ENCODE measurements around the gene FMO4. TPM values are rescaled to one million over a fixed set of nuclear protein-coding genes. Genes with fewer than 3 reads are reported as not detected.
"Not testable (repeated sequence)": the region's sequence is repeated elsewhere in the genome, so short reads cannot be mapped to it uniquely, and the experiment has no call there.

The FMO4 gene
- total RNA-seq, 1 experiment from 2014 or later: 0.98 TPM

DNA sequence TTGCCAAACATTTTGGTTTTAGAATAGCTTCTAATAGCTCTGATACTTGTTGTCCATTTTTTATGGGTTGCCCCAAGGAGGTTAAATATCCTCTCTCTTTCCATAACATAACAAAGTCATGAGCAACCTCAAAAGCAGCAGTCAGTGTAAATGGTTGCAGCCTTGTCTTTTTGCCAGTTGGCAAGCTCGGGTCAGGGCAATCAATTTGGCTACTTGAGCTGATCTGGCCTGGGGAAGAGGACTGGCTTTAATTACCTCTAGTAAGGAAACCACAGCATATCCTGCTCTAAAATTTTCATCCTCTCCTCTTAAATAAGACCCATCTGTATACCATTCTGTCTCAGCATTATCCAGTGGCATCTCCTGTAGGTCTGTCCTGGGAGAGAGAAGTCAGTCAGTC, 21.2 kb upstream of the FMO4 start:
- Histone ChIP-seq H2AFZ (ENCODE audit: low read length) (no peak overlapping the region), H3K4me1 (ENCODE audit: insufficient read depth, low read length) (no peaks in the 10 kb centered on the region), H3K36me3 (ENCODE audit: low read depth, low read length) (no peaks in the 10 kb centered on the region), H3K27ac (ENCODE audit: low read length) (no peak overlapping the region), H3K79me2 (ENCODE audit: low read length) (no peaks in the 10 kb centered on the region), H3K4me2 (ENCODE audit: low read length) (no peak overlapping the region), H3K9me2 (replicated peaks; ENCODE audit: low read length) (no peaks in the 10 kb centered on the region), H3F3A (ENCODE audit: low read length, unreplicated experiment) (no peaks in the 10 kb centered on the region), H4K20me1 (ENCODE audit: low read length) (no peaks in the 10 kb centered on the region), H3K4me3 (ENCODE audit: low read length) (no peak overlapping the region), H3K27me3 (ENCODE audit: low read length) (peaks cover 79% of the 10 kb centered on the region), H3K9ac (ENCODE audit: low read length) (no peak overlapping the region), H3K9me3 (ENCODE audit: low read length) (no peaks in the 10 kb centered on the region)
- ChIA-PET POLR2A (ENCODE audit: unreplicated experiment) (no interaction called here), CTCF (no interaction called here)
- DNase-seq (no peak), ATAC-seq (no peak)
- TF ChIP-seq EZH2phosphoT487 (IDR thresholded peaks at IDR 0.05; ENCODE audit: borderline replicate concordance, low read length): no peak
- TF ChIP-seq, protein P1, sequence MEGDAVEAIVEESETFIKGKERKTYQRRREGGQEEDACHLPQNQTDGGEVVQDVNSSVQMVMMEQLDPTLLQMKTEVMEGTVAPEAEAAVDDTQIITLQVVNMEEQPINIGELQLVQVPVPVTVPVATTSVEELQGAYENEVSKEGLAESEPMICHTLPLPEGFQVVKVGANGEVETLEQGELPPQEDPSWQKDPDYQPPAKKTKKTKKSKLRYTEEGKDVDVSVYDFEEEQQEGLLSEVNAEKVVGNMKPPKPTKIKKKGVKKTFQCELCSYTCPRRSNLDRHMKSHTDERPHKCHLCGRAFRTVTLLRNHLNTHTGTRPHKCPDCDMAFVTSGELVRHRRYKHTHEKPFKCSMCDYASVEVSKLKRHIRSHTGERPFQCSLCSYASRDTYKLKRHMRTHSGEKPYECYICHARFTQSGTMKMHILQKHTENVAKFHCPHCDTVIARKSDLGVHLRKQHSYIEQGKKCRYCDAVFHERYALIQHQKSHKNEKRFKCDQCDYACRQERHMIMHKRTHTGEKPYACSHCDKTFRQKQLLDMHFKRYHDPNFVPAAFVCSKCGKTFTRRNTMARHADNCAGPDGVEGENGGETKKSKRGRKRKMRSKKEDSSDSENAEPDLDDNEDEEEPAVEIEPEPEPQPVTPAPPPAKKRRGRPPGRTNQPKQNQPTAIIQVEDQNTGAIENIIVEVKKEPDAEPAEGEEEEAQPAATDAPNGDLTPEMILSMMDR (conservative IDR thresholded peaks at IDR 0.05; ENCODE audit: low read depth, low read length): no peak
- TF ChIP-seq EZH2 (IDR thresholded peaks at IDR 0.05; ENCODE audit: low read length, unreplicated experiment): no peak
- intact Hi-C loops (cut with micrococcal nuclease): no loop called here
- BruUV-seq (replicated peaks): no TSS peak

DNA sequence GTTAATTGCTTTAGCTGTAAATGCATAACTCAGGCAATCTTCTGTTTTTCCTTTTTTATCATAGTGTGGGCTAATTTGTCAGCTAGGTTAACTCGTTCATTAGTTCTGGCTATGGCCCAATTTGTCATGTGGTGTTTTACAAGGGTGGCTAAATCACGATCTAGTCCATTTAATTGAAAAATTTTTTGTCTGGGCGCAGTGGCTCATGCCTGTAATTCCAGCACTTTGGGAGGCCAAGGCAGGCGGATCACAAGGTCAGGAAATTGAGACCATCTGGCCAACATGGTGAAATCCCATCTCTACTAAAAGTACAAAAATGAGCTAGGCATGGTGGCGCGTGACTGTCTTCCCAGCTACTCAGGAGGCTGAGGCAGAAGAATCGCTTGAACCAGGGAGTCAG, 18.6 kb upstream of the FMO4 start:
- H3F3A ChIP-seq (ENCODE audit: low read length, unreplicated experiment); H3K79me2 ChIP-seq (ENCODE audit: low read length); BruUV-seq (replicated peaks); H3K9me2 ChIP-seq (replicated peaks; ENCODE audit: low read length); H3K36me3 ChIP-seq (ENCODE audit: low read depth, low read length); ATAC-seq; DNase-seq; H3K4me2 ChIP-seq (ENCODE audit: low read length); H4K20me1 ChIP-seq (ENCODE audit: low read length); H3K4me1 ChIP-seq (ENCODE audit: insufficient read depth, low read length); H2AFZ ChIP-seq (ENCODE audit: low read length); H3K9ac ChIP-seq (ENCODE audit: low read length); intact Hi-C loops (cut with micrococcal nuclease); H3K27ac ChIP-seq (ENCODE audit: low read length); POLR2A ChIA-PET (ENCODE audit: unreplicated experiment); H3K4me3 ChIP-seq (ENCODE audit: low read length): not testable (repeated sequence)
- Histone ChIP-seq H3K9me3 (ENCODE audit: low read length) (peaks cover 15% of the 10 kb centered on the region), H3K27me3 (ENCODE audit: low read length) (peaks cover 75% of the 10 kb centered on the region)
- CTCF ChIA-PET: interaction anchor here (1.6 kb wide), 1 partner anchor 19 kb away, joined by 4 read pairs; the partner anchor contains the start of gene FMO4

- intact Hi-C loops (cut with micrococcal nuclease): no loop called here
- no peaks in the 10 kb centered on the region for H3K79me2 ChIP-seq (ENCODE audit: low read length)
- peaks cover 71% of the 10 kb centered on the region for H3K27me3 ChIP-seq (ENCODE audit: low read length)
- ATAC-seq (no peak), DNase-seq (no peak)
- no peaks in the 10 kb centered on the region for H3K4me1 ChIP-seq (ENCODE audit: insufficient read depth, low read length)
- no peaks in the 10 kb centered on the region for H4K20me1 ChIP-seq (ENCODE audit: low read length)
- no peak overlapping the region for H3K4me3 ChIP-seq (ENCODE audit: low read length)
- H3K9ac ChIP-seq (ENCODE audit: low read length): no peak overlapping the region
- no peaks in the 10 kb centered on the region for H3K36me3 ChIP-seq (ENCODE audit: low read depth, low read length)
- H2AFZ ChIP-seq (ENCODE audit: low read length): no peak overlapping the region
- BruUV-seq (replicated peaks): no TSS peak
- H3K9me2 ChIP-seq (replicated peaks; ENCODE audit: low read length): no peaks in the 10 kb centered on the region
- H3K9me3 ChIP-seq (ENCODE audit: low read length): peaks cover 19% of the 10 kb centered on the region
- no peaks in the 10 kb centered on the region for H3F3A ChIP-seq (ENCODE audit: low read length, unreplicated experiment)
- ChIA-PET CTCF (interaction anchor here (1.6 kb wide), 1 partner anchor 18 kb away, joined by 4 read pairs; the partner anchor contains the start of gene FMO4), POLR2A (ENCODE audit: unreplicated experiment) (no interaction called here)
- H3K4me2 ChIP-seq (ENCODE audit: low read length): no peak overlapping the region
- H3K27ac ChIP-seq (ENCODE audit: low read length): no peak overlapping the region
- TF ChIP-seq, protein P1 (conservative IDR thresholded peaks at IDR 0.05; ENCODE audit: low read depth, low read length): no peak
- TF ChIP-seq EZH2phosphoT487 (IDR thresholded peaks at IDR 0.05; ENCODE audit: borderline replicate concordance, low read length): no peak
- no peak for TF ChIP-seq EZH2 (IDR thresholded peaks at IDR 0.05; ENCODE audit: low read length, unreplicated experiment)
These were observed 18.2 kb upstream of the FMO4 start for GRCh38 chr1:171295821-171296220.
